Head of caudate nucleus (tissue), 42 donors: Measurements from ENCODE around the gene CIB2.
"Not testable (repeated sequence)": the region's sequence is repeated elsewhere in the genome, so short reads cannot be mapped to it uniquely, and the experiment has no call there.

Source experiments
- DNase-seq, 42 donors: peaks; one replicate each; pipeline versions ENCODE4 v3.0.0 to v3.0.0-alpha.2; 2020 to 2021; ENCODE audit warnings: mixed read lengths in 7 of 42
- intact Hi-C: fragments of 100-400 bp; cut with DNase I; formaldehyde crosslinking; loops from one replicate; pipeline ENCODE4 v1.15.0; 2022

CIB2 gene

DNA sequence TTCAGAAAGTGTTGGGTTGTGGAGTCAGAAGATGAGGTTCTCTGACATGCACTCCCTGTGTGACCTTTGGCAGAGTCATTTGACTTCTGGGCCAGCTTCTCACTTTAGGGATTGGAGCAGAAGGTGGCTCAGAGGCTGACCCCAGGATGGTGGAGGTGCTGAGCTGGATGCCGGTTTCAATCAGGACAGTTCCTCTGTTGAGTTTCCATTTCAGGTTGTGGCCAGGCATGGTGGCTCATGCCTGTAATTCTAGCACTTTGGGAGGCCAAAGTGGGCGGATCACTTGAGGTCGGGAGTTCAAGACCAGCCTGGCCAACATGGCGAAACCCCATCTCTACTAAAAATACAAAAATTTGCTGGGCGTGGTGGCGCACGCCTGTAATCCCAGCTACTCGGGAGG lies 19.8 kb upstream of the CIB2 start:
- intact Hi-C loops: not testable (repeated sequence)
- DNase-seq: peak in 1 of 42 donors; percentile 27

DNA sequence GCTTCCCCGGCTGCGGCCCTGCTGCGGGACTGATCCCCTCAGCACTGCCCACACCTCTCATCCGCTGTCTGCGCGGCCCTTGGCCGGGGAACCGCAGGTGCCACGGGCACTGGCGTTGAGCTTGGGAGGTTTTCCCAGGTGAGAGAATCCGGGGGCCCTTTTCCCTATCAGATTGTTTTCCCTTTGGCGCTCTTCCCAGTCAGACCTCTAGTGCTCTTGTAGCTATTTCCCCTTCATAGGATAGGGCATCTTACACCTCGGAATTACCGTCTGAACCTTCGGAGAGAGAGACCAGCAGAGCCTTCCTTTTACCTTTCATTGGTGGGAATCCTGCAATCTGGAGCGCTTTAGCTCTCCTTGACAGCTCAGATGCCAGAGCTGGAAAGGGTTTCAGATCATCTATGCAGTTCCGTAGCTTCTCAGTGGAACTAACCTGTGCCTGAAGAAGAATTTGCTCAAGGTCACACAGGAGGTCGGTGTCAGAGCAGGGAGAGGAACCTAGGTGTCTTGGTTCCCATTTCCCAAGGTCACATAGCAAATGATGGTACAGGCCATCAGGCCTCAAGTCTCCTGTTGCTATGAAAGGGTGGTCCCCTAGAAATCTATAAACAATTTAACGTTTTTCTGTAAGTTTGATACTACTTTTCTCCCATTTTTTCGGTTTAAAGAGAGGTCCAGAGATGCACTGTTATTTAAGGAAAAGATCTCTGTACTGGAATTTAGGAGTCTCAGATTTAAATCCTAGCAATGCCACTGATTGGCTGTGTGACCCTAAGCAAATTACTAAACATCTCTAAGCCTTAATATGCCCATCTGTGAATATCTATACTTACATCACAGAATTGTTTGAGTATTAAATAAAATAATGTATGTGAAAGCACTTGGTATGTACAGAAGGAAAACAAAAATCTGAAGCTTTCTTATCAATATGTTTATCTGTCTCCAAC lies 18.8 kb upstream of the CIB2 start:
- DNase-seq: peak in 2 of 42 donors; percentile 25 to 26
- intact Hi-C loops: no loop called here

DNA sequence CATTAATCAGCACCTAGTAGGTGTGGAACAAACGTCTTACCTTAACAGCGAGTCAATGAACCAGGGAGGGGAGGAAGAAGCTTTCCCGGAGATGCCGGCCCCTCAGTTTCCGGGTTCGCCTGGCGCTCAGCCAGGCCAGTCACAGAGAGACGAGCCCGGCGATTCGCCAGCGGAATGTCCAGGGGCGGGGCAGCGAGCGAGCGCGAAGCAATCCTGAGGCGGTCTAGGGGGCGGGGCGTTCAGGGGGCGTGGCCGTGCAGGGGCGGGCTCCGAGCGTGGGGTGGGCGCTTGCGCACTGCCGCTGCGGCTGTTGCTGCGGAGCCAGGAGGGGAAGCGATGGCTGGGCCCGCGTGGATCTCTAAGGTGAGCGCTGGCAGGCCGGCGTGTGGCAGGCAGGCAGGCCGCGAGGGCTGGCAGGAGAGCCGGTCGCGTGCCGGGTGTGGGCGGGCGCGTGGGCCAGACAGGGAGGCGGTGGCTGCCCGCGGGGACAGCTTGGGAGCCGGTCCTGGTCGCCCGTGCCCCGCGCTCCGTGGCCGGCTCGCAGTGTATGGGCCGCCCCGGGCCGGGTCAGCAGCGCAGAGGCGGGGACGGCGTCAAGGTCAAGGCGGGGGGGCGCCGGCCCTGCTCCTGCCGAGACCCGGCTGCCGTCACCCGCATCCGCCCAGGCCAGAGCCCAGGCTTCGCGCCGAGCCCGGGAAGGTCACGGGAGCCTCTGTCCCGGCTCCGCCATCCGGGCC lies 18.0 kb upstream of the CIB2 start, which contains the start of gene IDH3A:
Gene IDH3A, plus strand, starts transcription at position 295 of the 737 bp plus-strand sequence. Its CDS starts 42 bp downstream, at position 337.
- DNase-seq: peak; percentile 98 to 100 (median 100)
- intact Hi-C loops: no loop called here

GRCh38 chr15:78148392-78149067 lies 17.3 kb upstream of the CIB2 start:
- intact Hi-C loops: no loop called here
- peak in 2 of 42 donors; percentile 34 to 38 for DNase-seq

DNA sequence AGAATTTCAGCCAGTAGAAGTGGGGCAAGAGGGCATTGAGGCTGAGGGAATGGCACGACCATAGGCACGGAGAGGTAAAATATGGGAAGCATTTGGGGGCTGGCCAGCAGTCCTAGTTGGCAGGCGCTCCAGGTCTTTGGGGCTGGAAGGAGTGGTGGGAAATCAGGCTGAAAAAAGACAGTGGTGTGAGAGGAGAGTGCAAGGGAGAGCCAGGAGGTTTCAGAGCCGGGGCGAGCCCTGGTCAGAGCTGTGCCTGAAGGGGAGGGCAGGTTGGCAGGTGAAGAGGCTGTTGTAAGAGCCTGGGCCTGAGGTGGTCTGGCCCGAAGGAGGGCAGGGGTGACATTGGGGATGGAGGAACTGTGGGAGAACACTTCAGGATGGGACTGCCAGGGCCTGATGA lies 16.3 kb upstream of the CIB2 start:
- peak in 1 of 42 donors; percentile 26 for DNase-seq

DNA sequence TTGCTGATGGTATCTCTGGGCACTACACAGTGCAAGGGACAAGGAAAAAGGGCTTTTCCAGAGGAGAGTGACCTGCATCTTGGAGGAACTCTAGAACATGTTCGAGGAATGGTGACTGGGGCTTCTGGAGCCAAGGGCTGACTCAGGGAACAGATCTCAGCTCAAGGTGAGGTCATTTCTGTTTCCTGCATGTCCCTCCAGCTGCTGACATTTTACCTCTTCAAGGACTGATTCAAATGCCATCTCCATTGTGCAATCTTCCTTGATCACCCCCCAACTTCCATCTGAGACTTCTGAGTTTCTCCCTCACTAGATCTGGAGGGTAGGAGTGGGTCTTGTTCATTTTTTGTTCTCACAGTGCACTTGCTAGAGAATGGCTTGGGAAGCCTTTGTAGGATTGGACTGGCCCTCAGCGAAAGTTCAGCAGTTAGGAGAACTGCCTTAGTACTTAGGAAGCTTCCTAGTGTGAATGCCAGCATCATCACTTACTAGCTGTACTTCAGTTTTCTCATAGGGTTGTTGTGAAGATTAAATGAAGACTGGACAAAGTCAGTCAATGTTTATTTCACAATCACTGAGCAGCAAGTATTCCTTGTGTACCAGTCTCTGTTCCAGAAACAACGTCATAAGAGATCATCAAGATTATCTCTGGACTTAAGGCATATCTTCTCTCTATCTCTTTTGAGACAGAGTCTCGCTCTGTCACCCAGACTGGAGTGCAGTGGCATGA lies 15.3 kb upstream of the CIB2 start:
- peak in 1 of 42 donors; percentile 9 for DNase-seq
- intact Hi-C loops: no loop called here

More for the DNA sequence above, 16.3 kb upstream of the CIB2 start:
- intact Hi-C loops: no loop called here

GRCh38 chr15:78142332-78142731 lies 11.1 kb upstream of the CIB2 start:
- intact Hi-C loops: no loop called here
- DNase-seq: no peak

- intact Hi-C loops: no loop called here
- DNase-seq: no peak
These were observed 9.0 kb upstream of the CIB2 start for GRCh38 chr15:78140292-78140691.

GRCh38 chr15:78139578-78139977 lies 8.3 kb upstream of the CIB2 start:
- intact Hi-C loops: no loop called here
- DNase-seq: peak in 1 of 42 donors; percentile 2

DNA sequence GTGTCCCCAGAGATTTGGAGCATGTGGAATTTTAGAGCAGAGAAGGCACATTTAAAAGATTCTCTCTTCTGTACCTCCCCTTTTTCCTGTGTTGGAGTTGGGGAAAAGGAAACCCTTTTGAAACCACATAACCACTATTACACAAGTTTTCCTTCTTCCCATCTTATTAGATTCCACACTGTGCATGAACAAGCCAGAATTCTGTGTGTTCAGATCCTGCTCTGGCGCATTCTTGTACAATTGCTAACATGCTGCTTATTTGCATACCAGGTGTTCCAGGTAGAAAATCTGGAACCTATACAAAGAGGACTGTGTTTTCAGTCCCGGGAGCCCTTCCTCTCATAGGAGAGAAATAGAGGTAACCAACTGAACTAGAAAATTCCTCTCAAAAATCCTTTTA lies 2.6 kb upstream of the CIB2 start:
- DNase-seq: no peak
- intact Hi-C loops: no loop called here

GRCh38 chr15:78130466-78131294 lies 565 bp downstream of the CIB2 start:
- DNase-seq: peak in 5 of 42 donors; percentile 6 to 51 (median 10)
- intact Hi-C loops: no loop called here

- no peak for DNase-seq
- intact Hi-C loops: no loop called here
These were observed 1.4 kb downstream of the CIB2 start for GRCh38 chr15:78129751-78130287.

DNA sequence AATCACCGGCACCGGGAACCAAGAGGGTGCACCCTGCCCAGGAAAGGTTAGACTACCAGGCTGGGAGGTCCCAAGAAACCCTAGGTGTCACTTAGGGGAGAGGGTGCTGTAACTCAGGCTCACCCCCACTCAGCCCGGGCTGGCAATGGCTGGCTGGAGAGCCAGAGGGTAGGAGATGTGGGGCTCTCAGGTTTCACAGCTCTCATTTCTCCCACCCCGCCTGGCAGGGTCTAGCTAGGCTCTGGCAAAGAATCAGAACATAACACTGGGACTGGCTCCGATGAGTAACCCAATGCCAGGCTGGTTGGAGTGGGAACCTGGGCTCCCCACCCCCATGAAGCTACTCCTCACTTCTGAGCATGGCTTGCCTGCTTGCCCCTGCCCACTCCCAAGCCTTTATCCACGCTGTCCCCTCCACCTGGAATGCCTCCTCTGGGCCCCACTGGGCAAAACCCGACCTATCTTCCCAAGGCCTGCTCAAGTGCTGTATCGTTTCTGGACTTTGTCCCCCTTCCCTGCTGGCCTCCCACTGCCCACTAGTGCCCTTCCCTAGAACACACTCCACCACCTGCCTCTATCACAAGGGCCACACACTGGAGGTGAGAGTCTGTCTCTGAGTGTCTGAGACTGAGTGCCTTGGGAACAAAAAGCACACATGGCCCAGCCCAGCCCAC lies 2.0 kb downstream of the CIB2 start:
- intact Hi-C loops: no loop called here
- peak in 4 of 42 donors; percentile 10 to 58 (median 22) for DNase-seq

GRCh38 chr15:78127882-78128281 lies 3.4 kb downstream of the CIB2 start:
- no peak for DNase-seq
- intact Hi-C loops: no loop called here

DNA sequence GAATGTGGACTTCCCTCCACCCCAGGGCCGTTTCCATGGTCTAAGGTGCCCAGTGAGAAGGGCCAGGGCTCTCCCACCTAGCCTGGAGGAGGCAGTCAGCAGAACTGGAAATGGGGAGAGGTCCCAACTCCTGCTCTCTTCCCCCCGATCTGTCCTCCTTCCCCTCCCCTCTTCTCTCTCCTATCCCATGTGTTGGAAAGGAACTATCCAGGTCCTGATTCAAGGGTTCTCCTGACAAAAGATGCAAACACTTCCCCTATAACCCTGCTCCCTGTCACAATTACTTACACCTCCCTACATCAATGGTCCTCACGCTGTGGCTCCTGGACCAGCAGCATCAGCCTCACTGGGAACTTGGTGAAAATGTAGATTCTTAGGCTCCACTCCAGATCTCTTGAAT lies 6.0 kb downstream of the CIB2 start:
- DNase-seq: no peak
- intact Hi-C loops: no loop called here

- DNase-seq: no peak
- intact Hi-C loops: no loop called here
These were observed 10.7 kb downstream of the CIB2 start for GRCh38 chr15:78120523-78120922.

- DNase-seq: no peak
- intact Hi-C loops: loop anchor here (5.0 kb wide), 1 partner anchor 130 kb away; no protein-coding TSS in a partner anchor
These were observed 18.7 kb downstream of the CIB2 start for GRCh38 chr15:78112551-78112950.
